GM23338 (cell line): ENCODE results near the gene CPSF6.
A peak's percentile ranks its signal among the peaks of the same experiment; 100 is the strongest.

Experiments used
- CTCF ChIP-seq, 2 experiments: fragments of 200-600 bp in 1 of 2; sonication (generic) in 1 of 2; conservative IDR thresholded peaks; 2 replicates each; pipeline versions ENCODE4 v1.5.1 to v1.6.1; 2016 to 2017; ENCODE audit warnings: antibody characterized with exemption in 2 of 2, low read depth in 2 of 2, mild to moderate bottlenecking in 2 of 2, moderate library complexity in 1 of 2
- EZH2 ChIP-seq: fragments of 200-600 bp; sonication (generic); IDR thresholded peaks from one replicate; pipeline ENCODE4 v1.8.0; 2017; ENCODE audit warnings: antibody characterized with exemption, mild to moderate bottlenecking, low read depth; ENCODE audit not compliant: unreplicated experiment
- POLR2AphosphoS5 ChIP-seq: IDR thresholded peaks from 2 replicates; pipeline ENCODE4 v1.6.1; 2016; ENCODE audit warnings: antibody characterized with exemption, low read depth

- TF ChIP-seq CTCF (conservative IDR thresholded peaks at IDR 0.05; ENCODE audit: low read depth in 2 of 2) (peak; percentile 96 to 100), POLR2AphosphoS5 (no peak), EZH2 (no peak)
Measured at GRCh38 chr12:69290545-69291277, 51.3 kb downstream of the CPSF6 start.
